Stimulated activated CD4-positive, alpha-beta T cell treated with anti-CD3 and anti-CD28 coated beads, Interleukin-12 subunit alpha, Interleukin-12 subunit beta, amount 100 ng/mL, for 4 hours (primary cell): ENCODE results near the gene CTRB1.
"Not testable (repeated sequence)": the region's sequence is repeated elsewhere in the genome, so short reads cannot be mapped to it uniquely, and the experiment has no call there.

ENCODE experiments used
- DNase-seq: peaks from one replicate; pipeline ENCODE4 v3.0.0-alpha.2; 2020

Gene CTRB1

GRCh38 chr16:75226550-75227360 is 8.0 kb downstream of the CTRB1 start:
- no peak for DNase-seq

GRCh38 chr16:75227361-75228142 is 8.8 kb downstream of the CTRB1 start:
- no peak for DNase-seq

DNA sequence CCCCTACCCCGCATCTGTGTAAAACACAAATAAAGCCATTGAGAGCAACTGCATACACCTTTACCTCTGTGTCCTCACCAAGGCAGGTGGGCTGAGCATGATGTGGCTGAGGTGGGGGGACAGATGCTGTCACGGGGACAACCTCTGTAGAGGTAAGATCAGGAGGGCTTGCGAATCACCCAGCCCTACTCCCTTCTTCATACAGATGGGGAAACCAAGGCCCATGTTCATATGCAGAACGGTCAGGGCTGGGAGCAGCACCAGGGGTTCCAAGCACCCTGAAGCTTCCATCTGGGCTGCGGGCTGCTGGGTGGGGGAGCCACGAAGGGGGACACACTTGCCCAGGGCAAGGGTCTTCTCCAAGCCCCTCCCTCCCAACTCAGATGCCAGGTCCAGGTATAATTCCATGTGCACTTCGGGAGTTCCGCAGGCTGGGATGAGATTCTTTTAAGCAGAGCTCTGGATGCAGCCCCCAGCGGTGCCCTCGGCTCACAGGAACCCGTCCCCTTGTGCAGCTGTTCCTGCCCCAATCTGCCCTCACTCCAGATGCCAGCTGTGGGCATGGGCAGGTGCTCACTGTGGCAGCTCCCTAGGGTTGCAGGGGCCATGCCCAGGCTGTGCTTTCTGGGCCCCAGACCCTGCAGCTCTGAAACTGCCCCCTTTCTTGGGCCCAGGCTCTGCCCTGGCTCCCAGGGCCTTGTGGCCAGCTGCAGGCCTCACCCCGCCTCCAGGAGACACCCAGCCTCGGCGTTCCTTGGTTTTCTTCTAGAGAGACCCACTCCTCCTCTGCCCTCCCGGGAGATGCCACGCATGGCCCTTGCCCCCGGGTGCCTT is 9.6 kb downstream of the CTRB1 start:
- no peak for DNase-seq

- DNase-seq = no peak
Measured at GRCh38 chr16:75229172-75230031, 10.6 kb downstream of the CTRB1 start.

- no peak for DNase-seq
Measured at GRCh38 chr16:75230471-75231110, 11.8 kb downstream of the CTRB1 start.

DNA sequence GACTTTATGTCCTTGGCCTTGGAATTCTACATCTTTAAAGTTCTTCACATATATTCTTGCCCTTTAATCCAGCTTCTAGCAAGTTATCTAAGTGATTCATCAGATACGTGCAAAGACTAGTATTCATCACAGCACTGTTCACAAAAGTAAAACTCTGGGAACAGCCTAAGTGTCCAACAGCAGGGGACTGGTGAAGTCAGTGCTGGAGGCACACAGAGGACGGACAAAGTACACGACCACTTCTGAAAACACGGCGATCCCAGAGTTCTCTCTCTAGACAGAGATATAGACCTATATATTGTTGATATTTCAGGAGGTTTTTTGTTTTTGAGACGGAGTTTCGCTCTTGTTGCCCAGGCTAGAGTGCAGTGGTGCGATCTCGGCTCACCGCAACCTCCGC is 12.8 kb downstream of the CTRB1 start:
- DNase-seq = no peak

GRCh38 chr16:75233611-75233938 is 14.8 kb downstream of the CTRB1 start:
- DNase-seq = no peak

GRCh38 chr16:75234856-75235696 is 16.3 kb downstream of the CTRB1 start:
- DNase-seq = no peak

GRCh38 chr16:75235721-75236193 is 17.0 kb downstream of the CTRB1 start:
- DNase-seq = no peak

DNA sequence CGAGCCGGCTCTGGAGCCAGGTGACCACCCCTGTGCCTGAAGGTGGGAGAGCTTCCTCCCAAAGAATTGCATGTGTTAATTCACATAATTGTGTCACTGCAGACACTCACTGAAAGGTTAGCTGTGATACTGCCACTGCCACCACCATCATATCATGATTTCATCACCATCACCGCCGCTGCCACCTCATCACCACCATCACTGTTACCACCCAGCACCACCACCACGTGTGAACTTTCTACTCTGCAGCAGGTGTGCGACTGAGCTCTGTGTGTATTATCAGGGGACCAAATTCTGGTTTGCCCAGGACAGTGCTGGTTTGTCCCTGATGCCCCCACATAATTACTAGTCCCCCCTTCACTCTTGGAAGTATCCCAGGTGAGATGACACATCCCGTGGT is 17.4 kb downstream of the CTRB1 start:
- no peak for DNase-seq

DNA sequence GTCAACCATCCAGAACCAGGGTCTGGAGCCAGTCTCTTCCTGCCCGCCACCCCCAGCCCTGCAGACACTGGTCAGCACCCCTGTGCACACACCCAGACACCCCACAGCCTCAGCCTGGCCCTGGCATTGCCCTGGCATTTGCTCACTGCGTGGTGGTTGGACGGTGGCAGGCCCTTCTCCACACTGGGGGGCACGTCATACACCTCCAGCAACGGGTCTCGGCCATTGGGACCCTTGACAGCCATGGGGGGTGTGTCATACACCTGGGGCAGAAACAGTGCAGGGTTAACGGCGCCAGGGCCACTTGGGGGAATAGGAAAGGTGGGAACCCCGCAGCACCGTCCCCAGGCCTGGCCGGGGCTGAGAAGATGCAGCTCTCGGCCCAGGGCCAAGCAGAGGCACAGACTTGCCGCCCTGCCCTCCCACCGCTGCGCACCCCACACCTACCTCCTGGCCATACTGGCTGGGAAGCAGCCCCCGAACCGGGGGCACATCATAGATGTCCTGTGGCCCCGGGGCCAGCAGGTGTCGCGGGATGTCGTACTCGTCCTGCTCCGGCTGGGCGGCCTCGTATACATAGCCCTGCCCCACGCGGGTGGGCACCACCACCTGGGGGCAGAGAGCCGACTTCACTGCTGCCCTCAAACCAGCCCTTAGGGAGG is 18.1 kb downstream of the CTRB1 start:
- DNase-seq = no peak

GRCh38 chr16:75237398-75238131 is 18.8 kb downstream of the CTRB1 start:
- DNase-seq = no peak

DNA sequence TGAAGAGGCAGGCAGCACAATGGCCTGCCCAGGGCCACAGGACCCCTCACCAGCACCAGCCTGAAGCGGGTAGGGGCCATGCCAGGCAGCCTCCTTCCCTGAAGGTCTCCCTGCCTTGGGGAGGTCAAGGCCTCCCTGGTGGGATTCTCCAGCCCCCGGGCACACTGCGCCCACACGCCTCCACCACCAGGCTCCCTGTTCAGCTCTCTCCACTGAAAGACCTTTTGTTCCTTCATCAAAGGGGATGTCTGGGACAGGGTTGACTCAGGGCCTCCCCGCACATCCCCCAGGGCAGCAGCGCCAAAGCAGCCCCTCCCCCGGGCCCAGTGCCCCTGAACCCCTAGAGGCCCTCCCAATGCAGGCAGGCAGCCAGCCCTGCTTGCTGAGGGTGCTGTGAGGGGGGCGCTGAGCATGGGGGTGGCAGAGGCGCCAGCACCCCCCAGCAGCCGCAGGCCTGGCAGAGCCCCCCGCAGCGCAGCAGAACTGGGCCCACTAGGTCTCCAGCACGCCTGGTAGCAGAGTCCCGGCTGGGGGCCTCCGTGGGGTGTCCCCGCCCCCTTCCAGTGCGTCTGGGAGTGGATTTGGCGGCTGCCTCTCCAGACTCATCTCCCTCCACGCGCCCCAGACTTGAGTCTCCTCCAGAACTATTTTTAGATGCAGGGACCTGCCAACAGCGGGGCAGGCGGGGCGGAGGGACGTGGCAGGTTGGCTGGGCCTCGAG is 19.5 kb downstream of the CTRB1 start:
- DNase-seq = no peak

DNA sequence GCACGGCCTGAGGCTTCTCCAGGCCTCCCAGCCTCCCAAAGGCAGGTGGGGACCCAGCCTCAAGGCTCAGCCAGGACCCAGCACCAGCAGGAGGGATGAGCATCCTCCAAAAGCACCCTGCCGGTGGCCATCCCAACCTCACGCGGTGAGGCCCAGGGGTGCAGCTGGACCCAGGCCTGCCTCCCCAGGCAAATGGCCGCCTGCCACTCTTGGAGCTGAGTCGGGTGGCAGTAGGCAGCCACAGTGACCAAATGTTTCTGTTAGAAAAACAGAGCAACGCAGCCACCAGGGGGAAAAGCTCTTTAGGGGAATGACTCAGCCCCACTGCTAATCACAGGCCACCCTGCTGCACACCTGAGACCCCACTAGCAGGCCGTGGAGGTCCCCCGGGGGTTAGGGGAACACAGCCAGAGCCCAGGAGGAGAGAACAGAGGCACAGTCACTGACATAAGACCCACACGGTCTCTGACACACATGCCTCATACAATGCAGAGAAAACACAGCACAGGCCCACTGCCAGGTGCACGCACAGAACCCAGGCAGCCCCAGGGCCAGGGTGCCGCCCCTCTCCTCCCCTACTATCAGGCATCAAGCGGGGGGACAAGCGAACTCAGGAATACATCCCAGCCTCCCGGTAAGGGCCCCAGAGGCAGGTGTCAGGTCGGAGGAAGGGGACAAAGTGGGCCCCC is 20.2 kb downstream of the CTRB1 start:
- DNase-seq = no peak

DNA sequence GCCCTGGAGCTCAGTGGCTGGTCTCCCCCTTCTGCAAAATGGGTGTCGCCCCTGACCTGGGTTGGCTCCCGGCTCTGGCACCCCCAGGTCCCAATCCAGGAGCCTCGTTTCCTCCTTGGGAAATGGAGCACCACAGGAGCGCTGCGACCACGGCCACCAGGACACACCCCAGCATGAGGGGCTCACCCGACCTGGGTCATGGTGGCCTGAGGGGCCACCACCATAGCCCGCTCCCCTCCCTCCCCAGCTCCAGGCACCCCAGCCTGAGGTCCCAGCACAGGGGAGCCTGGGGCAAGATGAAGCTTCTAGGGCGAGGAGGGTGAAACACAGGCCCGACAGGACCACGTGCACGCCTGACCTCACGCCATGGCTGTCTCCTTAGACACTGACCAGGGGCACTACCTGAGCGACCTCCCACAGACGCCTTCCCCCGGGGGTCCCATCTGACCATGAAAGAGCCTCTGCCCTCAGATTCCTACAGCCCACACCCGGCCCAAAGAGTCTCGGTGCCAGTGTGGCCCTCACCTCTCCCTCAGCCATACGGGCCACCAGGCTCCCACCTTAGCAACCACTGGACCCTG is 20.8 kb downstream of the CTRB1 start:
- no peak for DNase-seq

DNA sequence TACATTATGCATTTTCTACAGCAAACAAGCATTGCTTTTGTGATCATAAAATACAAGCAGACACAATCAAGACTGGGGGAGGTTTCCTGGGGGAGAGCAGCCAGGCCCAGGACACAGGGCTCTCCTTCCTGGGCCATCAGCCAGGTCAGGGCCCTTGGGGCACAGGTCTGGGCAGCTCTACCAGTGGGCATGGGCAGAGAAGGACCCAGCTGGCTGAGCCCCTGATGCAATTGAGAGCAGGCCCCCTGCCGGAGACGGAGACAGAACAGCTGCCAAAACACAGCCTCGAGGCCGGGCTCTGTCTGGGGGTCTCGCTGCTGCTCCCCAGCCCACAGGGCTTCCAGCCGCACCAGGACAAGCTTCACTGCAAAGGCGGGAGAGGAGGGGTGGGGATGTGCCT is 21.8 kb downstream of the CTRB1 start:
- not testable (repeated sequence) for DNase-seq

DNA sequence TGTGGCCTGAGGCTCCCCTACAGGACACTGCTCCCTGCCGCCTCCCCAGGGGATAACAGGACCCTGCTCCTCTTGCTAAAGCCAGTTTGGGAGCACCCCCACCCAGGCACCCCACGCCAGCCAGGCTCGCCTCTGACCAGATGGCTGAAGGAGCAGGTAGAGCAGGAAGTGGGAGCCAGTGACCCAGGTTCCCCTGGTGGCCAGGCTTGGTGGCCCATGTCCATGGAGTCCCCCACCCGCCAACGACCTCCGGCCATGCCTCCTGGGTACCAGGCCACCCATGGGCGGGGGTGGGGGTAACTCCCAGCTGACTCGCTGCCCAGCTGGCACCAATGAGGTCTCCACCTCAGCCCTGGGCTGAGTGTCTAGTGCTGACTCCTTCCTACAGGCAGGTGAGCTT is 22.6 kb downstream of the CTRB1 start:
- no peak for DNase-seq

DNA sequence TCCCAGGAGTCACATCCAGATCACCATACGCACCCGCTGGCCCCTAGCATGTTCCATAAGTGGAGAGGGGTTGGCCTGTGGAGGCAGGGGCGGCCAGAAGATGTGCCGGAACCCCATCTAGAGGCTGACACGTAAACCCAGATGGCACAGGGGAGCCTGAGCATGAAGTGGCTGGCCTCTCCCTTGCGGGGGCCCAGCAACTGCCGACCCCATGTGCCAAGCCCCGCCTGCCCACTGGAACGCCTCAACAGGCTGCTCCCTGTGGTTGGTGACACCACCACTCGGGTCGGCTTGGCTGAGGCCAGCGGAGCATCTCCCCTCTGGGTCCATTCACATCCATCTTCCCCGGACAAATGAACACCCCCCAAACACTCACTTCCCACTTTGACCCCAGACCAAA is 23.2 kb downstream of the CTRB1 start:
- DNase-seq = no peak
